Ammon's horn (tissue), 1 donor: ENCODE results near the gene SLC25A21.
"Not testable (repeated sequence)": the region's sequence is repeated elsewhere in the genome, so short reads cannot be mapped to it uniquely, and the experiment has no call there.

Experiments
- DNase-seq: peaks from one replicate; pipeline ENCODE4 v3.0.0-alpha.2; 2016; ENCODE audit warnings: low spot score

Gene SLC25A21

DNA sequence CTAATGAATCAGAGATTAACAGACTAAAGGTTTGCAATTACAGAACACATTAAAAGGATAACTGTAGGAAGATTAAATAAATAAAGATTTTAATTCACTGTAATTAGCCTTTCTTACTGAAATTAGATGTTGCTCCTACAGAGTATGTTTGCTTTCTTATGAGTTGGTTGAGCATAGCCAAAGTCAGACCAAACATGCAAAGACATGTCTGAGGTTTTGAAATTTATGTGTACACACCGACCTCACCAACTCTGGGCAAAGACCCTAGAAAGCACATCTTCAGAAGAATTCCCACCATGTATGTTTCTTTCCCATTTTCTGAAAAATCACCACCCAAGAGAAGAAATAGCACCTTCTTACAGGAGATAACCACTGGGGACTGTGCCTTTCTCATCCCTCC is 351.5 kb downstream of the SLC25A21 start:
- no peak for DNase-seq

DNA sequence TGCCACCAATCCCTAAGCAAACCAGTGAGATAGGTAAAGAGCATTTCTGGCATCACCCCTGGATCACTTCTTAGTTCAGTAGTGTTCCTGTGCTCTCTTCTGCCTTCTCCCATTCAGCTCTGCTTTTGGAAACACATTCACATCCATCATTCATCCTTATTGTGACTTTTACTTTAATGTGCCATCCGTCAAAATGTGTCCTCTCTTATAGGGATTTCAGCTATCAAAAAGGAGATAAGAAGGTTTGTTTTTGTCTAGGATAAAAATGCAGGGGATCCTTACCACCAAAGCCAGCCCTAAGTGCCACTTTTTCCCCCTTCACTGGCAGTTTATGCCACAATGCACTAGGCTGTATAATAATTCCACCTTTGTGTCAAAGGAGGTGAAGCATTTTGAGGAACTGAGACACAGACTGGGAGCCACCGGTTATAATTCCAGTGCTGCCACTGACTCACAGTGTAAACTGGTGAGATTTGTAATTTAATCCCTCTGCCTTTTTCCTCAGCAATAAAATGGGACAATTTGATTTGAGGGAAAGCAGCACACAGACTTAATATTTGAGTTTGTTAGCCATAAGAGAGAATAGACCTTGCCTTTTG is 352.2 kb downstream of the SLC25A21 start:
- no peak for DNase-seq

DNA sequence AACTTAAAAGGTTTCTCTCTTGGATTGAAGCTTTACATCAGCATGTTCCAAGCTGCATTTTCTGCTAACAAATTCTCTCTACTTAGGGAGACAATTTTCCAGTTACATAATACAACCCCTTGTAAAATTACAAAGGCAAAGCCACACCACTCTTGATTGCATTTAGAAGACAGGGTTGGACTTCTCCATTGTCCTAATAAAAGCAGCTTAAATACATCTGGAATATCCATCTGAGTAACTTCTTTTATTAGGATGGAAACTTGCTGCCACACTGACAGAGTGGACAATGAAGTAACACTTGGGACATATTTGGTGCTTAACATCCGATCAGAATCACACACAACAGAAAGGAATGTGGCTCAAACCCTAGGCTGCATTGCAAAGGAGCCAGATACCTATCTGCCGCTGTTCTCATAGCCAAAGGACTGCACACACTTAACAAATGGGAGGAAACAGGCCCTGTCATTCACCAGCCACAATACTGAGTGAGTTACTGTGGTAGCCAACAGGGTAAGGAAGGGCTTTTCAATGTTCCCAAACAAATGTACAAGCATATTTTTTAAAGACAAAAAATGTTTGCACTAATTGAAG is 353.5 kb downstream of the SLC25A21 start:
- no peak for DNase-seq

- DNase-seq: no peak
Observed at GRCh38 chr14:36818246-36818645, 354.2 kb downstream of the SLC25A21 start.

GRCh38 chr14:36817071-36817930 is 355.1 kb downstream of the SLC25A21 start:
- no peak for DNase-seq

GRCh38 chr14:36816481-36816880 is 355.9 kb downstream of the SLC25A21 start:
- no peak for DNase-seq

DNA sequence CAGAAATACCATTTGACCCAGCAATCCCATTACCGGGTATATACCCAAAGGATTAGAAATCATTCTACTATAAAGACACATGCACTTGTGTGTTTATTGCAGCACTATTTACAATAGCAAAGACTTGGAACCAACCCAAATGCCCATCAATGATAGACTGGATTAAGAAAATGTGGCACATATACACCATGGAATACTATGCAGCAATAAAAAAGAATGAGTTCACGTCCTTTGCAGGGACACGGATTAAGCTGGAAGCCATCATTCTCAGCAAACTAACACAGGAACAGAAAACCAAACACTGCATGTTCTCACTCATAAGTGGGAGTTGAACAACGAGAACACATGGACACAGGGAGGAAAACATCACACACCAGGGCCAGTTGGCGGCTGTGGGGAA is 357.6 kb downstream of the SLC25A21 start:
- not testable (repeated sequence) for DNase-seq

DNA sequence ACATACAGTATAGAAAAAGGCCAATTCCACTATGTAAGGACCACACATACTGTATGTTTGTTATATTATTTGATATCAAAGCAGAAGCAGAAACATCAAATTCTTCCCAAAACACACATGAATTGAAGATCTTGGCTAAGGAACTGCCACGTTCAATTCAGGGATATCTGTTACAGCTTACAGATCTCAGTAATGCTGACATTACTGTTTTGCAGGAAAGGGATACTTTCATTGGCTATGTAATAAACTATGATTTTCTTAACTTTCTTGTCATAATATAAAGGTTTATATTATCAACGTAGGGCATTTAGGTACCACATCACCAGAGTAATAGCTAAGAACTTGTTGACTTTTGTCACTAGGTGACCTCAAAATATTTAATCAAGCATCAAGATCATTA is 362.2 kb downstream of the SLC25A21 start:
- no peak for DNase-seq

- no peak for DNase-seq
Observed at GRCh38 chr14:36807727-36808126, 364.7 kb downstream of the SLC25A21 start.

DNA sequence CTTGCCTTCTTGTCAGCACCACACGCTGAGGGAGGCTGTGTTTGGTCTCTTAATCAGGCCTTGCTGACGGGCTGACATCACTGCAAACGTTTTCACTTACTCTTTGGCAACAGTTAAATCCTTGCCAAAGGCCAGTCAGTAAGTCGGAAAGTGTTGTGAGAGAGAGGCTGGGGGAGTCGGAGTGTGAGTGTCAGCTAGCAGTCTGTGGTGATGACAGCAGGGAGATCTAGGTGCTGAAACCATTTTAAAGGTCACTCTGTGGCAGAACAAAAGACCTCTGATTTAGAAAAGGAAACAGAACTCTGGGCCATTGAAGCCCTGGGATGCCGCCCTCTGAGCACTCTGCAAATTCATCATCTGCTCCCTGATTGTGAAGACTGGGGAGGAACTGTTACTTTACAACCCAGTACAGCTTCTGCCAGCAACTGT is 367.3 kb downstream of the SLC25A21 start:
- DNase-seq: no peak

GRCh38 chr14:36797634-36798033 is 374.8 kb downstream of the SLC25A21 start:
- no peak for DNase-seq

DNA sequence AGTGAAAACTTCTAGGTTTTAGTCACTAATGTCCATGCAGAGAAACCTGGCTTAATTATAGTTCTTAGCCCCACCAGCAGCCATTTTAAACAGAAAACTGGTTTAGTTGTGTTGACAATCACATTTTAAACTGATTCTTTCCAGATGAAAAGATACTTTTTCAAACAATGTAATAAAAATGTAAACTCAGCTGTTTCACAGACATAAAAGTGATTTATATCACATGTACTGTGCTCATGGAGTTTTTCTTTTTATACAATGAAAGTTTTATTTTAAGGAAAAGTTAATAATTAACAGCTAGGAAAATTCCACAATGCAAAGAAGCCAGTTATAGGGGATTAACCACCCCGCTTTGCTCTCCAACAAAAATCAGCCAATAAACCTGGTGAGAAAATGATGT is 381.0 kb downstream of the SLC25A21 start:
- no peak for DNase-seq

- DNase-seq: no peak
Observed at GRCh38 chr14:36785511-36785910, 386.9 kb downstream of the SLC25A21 start.

GRCh38 chr14:36784541-36784940 is 387.9 kb downstream of the SLC25A21 start:
- no peak for DNase-seq

DNA sequence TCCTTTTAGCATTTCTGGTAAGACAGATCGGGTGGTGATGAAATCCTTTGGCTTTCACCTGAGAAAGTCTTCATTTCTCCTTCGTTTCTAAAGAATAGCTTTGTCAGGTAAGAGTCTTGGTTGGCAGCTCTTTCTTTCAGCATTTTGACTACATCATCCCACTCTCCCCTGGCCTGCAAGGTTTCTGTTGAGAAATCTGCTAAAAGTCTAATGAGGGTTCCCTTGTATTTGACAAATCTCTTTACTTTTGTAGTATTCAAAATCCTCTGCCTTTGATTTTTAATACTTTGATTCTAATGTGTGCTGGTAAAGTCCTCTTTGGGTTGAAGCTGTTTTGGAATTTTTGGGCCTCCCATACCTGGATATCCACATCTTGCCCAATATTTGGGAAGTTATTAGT is 390.5 kb downstream of the SLC25A21 start:
- no peak for DNase-seq

GRCh38 chr14:36773558-36773957 is 398.8 kb downstream of the SLC25A21 start:
- DNase-seq: no peak

GRCh38 chr14:36773136-36773540 is 399.3 kb downstream of the SLC25A21 start:
- DNase-seq: peak; percentile 6

DNA sequence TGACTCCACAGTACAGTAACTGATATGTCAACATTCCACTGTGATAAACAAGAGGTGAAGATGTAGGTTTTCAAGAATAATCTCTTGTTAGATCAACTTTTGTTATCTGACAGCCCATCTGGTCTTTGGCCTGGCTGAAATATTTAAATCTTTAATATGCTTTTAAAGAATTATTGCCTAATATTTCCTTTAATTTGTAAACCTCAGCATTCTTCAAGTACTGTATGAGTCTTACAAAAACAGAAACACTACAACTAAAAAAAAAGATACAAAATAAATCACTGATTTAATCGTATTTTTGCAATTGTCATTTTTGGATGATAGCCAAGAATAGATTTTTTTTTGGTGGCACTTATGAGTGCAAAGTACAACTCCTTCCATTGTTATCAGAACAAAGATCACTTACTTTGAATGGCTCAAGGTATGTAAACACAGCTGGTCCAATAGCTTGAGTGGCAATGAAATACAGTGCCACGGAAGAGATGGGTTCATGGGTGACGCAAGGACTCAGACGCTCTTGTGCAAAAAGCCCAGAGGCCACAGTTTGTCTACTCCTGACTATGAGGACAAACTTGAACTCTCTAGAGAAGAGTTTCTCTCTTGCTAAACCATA is 401.3 kb downstream of the SLC25A21 start:
- DNase-seq: no peak

- no peak for DNase-seq
Observed at GRCh38 chr14:36768638-36769337, 403.6 kb downstream of the SLC25A21 start.

DNA sequence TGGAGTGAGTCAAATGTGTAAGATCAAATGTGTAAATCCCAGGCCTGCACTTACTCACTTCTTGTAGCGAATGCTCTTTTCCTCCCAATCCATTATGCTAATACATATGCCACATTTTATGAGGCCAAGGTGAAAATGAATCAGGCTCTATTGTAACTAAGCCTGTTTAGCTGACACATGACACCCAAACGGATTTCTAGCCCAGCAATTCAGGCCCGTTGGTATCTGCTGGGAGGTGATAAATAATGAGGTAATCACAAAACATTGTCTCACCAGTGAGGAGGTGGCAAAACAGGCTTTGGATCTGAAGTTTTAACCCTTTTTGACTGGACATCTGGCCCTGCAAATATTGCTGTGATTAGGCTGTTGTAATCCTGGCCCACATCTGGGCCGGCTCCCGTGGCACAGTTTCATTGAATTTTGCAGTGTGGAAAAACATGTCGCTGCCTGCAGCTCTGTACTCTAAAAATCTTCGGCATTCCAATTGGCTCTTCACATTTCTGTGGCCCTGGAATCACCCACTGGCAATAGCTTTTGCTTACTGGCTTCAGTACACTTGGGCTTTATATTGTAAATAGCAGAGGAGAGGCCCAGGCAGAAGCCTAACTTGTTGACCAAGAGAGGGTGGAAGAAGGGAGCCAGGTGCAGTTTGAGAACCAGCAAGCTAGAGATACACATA is 404.7 kb downstream of the SLC25A21 start:
- DNase-seq: no peak

DNA sequence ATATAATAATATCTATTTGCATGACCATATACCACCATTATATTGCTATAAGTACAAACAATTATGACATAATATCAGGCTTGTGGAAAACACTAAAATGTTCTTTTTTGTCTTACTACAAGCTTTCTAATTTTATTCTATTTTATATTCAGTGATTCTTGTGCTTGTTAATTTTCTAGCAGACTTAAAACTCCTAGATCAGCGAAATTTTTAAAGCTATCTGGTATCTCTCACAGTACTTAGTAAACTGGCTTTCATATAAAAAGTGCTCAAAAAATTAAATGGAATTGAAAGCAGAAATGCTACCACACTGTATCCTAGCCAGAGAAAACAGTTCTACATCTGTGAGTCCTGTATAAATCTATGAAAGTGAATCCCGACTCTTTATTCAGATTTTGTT is 405.4 kb downstream of the SLC25A21 start:
- DNase-seq: no peak
